Activated naive CD4-positive, alpha-beta T cell treated with anti-CD3 and anti-CD28 coated beads, Interleukin-2, amount 50 U/mL, for 24 hours (primary cell): ENCODE results near the gene MED7.

Experiments used
- H3K27ac Mint-ChIP-seq: one replicate; pipeline ENCODE4 v1.8.0; 2021; ENCODE audit warnings: mild to moderate bottlenecking, mixed read lengths
- H3K27me3 Mint-ChIP-seq: one replicate; pipeline ENCODE4 v1.8.0; 2021; ENCODE audit warnings: mixed read lengths
- H3K36me3 Mint-ChIP-seq: one replicate; pipeline ENCODE4 v1.8.0; 2021; ENCODE audit warnings: mixed read lengths
- H3K4me1 Mint-ChIP-seq: one replicate; pipeline ENCODE4 v1.8.0; 2021; ENCODE audit warnings: mixed read lengths
- H3K4me3 Mint-ChIP-seq: one replicate; pipeline ENCODE4 v1.8.0; 2021; ENCODE audit warnings: mild to moderate bottlenecking, mixed read lengths
- H3K9me3 Mint-ChIP-seq: one replicate; pipeline ENCODE4 v1.8.0; 2021; ENCODE audit warnings: mixed read lengths

MED7 gene

DNA sequence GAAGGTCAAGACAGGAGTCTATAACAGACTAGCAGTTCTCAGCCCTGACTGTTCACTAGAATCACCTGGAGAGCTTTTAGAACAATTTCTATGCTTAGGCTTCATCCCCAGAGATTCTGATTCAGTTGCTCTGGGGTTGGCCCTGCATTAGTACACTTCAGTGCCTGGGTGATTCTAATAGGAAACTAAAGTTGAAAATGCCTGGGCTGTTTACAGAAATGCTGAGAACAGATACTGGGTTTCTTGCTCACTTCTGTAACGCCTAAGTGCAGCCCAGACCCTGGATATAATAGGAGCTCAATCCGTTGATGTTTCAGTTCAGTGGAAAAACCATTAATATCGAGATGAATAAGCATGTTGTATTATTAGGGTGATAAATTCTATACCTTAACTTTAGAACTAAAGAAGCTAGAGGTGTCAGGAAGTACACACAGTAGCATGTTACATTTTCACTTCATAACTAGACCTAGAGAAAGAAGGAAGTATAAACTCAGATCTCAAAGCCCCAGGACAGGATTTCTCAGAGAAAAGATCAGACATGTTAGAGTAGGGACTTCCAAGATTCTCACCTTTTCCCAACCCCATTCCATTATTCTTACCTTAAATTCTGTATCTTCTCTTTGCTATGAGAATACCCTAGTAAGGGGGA lies 54.2 kb downstream of the MED7 start:
- Mint-ChIP-seq H3K4me1 (peaks cover 3% of the 10 kb centered on the region), H3K36me3 (peaks cover 14% of the 10 kb centered on the region), H3K4me3 (no peak overlapping the region), H3K27ac (no peak overlapping the region), H3K9me3 (no peaks in the 10 kb centered on the region), H3K27me3 (no peaks in the 10 kb centered on the region)
